ENCODE measurements around the gene RAB33B. TPM values are rescaled to one million over a fixed set of nuclear protein-coding genes. Genes with fewer than 3 reads are reported as not detected.

Gene RAB33B
- total RNA-seq, 1 experiment from 2014 or later = 5.7 TPM

DNA sequence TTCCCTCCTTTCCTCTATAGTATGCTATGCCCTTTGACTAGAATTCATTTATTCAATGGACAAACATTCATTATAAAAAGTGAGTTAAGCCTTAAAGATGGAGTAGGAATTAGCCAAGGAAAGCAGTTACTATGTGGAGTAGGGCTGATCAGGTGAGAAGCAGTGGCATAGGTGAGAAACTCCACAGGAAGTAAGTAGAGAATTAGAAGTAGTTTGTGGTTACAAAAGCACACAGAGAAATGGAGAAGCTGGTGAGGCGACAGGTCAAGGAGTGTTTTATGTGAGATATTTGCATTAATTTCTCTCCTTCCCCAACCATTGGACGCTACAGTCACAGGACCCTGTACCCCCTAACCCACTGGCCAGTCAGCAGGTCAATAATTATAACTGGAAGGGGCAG, 71.5 kb downstream of the RAB33B start:
- H3K27me3 Mint-ChIP-seq (ENCODE audit: low read depth) = no peaks in the 10 kb centered on the region
- ChIA-PET POLR2A (no interaction called here), CTCF (interaction anchor here (0.7 kb wide), 1 partner anchor 18 kb away, joined by 4 read pairs; no protein-coding TSS in a partner anchor)
- DNase-seq (ENCODE audit: low spot score) = no peak
- H3K4me1 Mint-ChIP-seq = no peaks in the 10 kb centered on the region
- H3K4me3 Mint-ChIP-seq = no peak overlapping the region
- no peaks in the 10 kb centered on the region for H3K9me3 Mint-ChIP-seq
- peaks cover 3% of the 10 kb centered on the region; the same call in 1 of the 2 replicates for H3K36me3 Mint-ChIP-seq
- no peak for ATAC-seq
- TF ChIP-seq CREM (CRISPR knock-in tag; IDR thresholded peaks at IDR 0.05) = no peak
- TF ChIP-seq, protein P1, sequence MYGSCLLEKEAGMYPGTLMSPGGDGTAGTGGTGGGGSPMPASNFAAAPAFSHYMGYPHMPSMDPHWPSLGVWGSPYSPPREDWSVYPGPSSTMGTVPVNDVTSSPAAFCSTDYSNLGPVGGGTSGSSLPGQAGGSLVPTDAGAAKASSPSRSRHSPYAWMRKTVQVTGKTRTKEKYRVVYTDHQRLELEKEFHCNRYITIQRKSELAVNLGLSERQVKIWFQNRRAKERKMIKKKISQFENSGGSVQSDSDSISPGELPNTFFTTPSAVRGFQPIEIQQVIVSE (CRISPR knock-in tag; IDR thresholded peaks at IDR 0.05; ENCODE audit: borderline replicate concordance) = no peak
- TF ChIP-seq ZNF138 (CRISPR knock-in tag; conservative IDR thresholded peaks at IDR 0.05) = no peak
- no peak for TF ChIP-seq FOXP1 (CRISPR knock-in tag; IDR thresholded peaks at IDR 0.05; ENCODE audit: borderline replicate concordance)
- TF ChIP-seq, protein P2, sequence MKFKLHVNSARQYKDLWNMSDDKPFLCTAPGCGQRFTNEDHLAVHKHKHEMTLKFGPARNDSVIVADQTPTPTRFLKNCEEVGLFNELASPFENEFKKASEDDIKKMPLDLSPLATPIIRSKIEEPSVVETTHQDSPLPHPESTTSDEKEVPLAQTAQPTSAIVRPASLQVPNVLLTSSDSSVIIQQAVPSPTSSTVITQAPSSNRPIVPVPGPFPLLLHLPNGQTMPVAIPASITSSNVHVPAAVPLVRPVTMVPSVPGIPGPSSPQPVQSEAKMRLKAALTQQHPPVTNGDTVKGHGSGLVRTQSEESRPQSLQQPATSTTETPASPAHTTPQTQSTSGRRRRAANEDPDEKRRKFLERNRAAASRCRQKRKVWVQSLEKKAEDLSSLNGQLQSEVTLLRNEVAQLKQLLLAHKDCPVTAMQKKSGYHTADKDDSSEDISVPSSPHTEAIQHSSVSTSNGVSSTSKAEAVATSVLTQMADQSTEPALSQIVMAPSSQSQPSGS (CRISPR knock-in tag; IDR thresholded peaks at IDR 0.05; ENCODE audit: borderline replicate concordance, low read depth) = no peak
- no peak for TF ChIP-seq STAT6 (CRISPR knock-in tag; conservative IDR thresholded peaks at IDR 0.05; ENCODE audit: low read depth)
- TF ChIP-seq JAZF1 (CRISPR knock-in tag; IDR thresholded peaks at IDR 0.05) = no peak
- no peak overlapping the region for H3K27ac Mint-ChIP-seq

Other genes starting within 250 kb of the RAB33B start
- 4.6 to 7.5 TPM (median 6.2 TPM) in 3 replicates for gene MGARP, start 173.9 kb upstream of the RAB33B start, total RNA-seq (2021)
- 81.4 to 98.9 TPM (median 81.6 TPM) in 3 replicates for gene NAA15, start 152.6 kb upstream of the RAB33B start, total RNA-seq (2021)
- 61.7 to 72.3 TPM (median 64.5 TPM) in 3 replicates for gene NDUFC1, start 151.6 kb upstream of the RAB33B start, total RNA-seq (2021)
- gene SETD7, start 102.1 kb downstream of the RAB33B start, total RNA-seq (2021) = 4.6 to 5.6 TPM (median 4.9 TPM) in 3 replicates
- gene MGST2, start 211.7 kb downstream of the RAB33B start, total RNA-seq (2021) = 13.6 to 14.9 TPM (median 14.8 TPM) in 3 replicates